HG03159 (cell line): ENCODE measurements around the gene CAMTA1.

Experiments
- ATAC-seq: cut with Tn5 transposase; IDR thresholded peaks from one replicate; pipeline ENCODE4 v1.9.1; 2021; ENCODE audit warnings: mild to moderate bottlenecking, moderate library complexity; ENCODE audit not compliant: unreplicated experiment

Gene CAMTA1

GRCh38 chr1:7554385-7555235 lies 769.4 kb downstream of the CAMTA1 start:
- no peak for ATAC-seq

DNA sequence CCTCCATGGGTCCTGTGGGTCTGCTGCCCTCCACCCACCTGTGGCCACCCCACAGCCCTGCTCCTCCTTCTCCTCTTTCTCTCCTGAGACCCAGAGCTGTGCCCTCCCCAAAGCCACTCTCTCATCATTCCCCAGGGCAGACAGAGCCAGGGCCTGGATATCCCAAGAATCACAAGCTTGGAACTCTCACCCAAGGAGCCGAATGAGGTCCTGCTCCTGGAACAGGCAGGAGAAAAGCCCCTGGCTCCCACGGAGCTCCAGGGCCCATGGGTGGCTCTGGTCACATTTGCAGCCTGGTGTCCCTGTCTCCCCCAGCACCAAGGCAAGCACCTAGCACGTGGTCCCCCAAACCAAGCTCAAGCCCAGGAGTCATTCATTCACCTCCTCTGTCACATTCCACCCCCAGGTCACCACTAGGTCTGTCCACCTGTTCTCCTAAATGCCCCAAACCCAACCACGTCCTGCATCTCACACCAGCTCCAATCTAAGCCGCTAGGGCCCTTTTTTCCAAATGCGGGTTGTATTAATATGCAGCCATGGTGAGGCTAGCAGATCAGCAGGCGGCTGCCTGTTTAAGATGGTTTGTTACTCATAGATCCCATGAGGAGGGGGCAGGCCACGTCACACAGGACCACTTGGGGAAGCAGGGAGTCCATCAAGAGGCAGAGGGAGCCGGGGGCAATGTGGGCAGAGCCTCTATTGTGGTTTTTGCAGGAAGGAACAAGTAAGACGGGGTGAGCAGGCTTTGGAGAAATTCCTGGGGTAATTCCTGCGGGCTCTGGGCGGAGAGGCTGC lies 770.3 kb downstream of the CAMTA1 start:
- no peak for ATAC-seq

DNA sequence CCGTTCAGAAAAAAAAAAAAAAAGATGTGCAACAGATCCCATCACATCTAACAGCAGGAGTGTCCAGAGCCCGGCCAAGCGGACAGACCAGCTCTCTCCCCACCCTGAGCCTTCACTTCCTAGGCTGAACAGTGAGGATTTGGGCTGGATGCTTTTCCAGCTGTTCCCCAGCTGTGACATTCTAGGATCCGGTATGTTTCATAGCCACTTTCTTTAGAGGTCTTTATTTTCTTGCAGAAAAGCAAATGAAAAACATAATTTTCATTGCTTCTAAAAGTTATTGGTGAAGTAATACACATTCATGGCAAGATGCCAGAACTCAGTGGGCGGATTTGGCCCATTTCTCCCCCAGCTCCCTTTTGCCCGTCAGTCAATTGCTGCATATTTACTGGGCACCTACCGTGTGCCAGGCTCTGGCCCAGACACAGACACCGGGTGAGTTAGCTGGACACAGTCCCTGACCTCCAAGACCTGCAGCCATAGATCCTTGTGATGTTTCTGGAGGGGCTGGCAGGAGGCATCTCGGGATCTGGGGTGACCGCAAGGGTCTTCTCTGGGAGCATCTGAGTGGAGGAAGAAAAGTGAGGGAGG lies 772.1 kb downstream of the CAMTA1 start:
- ATAC-seq, result no peak

DNA sequence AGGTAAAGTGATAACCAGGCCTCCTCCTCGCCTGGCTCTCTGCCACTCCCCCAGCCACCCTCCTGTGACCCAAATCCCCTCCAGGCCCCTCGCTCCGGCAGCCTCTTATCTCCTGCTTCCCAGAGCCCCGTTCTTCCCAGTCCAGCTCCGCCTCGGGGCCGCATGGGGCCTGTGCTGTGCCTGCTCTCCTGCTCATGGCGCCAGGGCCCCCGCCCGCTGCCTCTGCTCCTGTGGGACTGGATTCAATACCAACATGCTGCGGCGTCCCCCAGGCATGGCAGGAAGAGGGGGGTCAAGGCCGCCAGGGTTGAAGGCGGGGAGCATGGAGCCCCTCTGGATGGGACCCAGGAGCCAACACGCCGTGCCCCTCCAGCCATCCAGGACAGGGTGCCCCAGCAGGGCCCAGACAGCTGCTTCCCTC lies 772.8 kb downstream of the CAMTA1 start:
- no peak for ATAC-seq

GRCh38 chr1:7558481-7558880 lies 773.2 kb downstream of the CAMTA1 start:
- no peak for ATAC-seq

GRCh38 chr1:7558921-7559869 lies 773.9 kb downstream of the CAMTA1 start:
- ATAC-seq, result no peak

DNA sequence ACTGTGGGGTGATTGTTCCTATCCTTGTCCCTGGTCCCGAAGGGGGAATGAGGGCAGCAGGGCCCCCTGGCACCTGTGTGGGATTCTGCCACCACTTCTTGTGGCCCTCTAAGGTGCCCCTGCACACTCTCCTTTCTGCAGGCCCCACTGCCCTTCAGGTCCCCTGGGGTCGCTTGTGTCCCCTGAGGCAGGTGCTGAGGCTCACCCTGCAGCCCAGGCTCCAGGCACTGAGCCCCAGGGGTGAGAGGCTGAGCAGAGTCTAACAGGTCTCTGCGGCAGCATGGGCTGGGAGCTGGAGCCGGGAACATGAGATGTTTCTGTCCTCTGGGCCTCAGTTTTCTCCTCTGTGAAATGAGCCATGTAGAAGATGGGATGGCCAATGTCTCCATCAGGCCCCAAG lies 774.9 kb downstream of the CAMTA1 start:
- ATAC-seq, result no peak

- no peak for ATAC-seq
These were observed 775.4 kb downstream of the CAMTA1 start for GRCh38 chr1:7560601-7561181.

DNA sequence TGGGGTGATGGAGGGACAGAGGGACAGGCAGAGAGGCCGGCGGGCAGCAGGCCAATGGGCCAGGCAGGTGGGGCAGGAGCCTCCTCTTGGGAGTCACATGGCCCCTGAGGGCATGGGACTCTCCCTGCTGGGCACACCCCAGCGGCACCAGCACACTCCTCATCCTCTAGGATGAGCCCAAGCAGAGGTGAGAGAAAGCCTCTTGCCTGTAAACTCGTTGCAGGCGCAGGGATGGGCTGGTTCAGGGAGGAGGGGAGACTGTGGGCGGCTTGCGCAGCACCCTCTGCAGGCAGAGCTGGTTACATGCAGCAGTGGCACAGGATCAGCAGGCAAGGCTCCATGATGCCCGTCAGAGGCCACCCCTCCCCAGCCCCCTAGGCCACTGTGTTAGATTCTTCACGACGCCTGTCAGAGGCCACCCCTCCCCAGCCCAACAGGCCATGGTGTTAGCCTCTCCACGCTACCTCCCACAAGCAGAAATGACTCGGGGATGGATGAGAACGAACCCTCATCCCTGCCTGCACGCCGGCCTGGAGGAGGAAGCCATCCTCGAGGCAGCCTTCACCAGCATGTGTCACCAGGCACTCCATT lies 776.2 kb downstream of the CAMTA1 start:
- ATAC-seq, result no peak

- ATAC-seq, result no peak
These were observed 776.9 kb downstream of the CAMTA1 start for GRCh38 chr1:7561936-7562728.

DNA sequence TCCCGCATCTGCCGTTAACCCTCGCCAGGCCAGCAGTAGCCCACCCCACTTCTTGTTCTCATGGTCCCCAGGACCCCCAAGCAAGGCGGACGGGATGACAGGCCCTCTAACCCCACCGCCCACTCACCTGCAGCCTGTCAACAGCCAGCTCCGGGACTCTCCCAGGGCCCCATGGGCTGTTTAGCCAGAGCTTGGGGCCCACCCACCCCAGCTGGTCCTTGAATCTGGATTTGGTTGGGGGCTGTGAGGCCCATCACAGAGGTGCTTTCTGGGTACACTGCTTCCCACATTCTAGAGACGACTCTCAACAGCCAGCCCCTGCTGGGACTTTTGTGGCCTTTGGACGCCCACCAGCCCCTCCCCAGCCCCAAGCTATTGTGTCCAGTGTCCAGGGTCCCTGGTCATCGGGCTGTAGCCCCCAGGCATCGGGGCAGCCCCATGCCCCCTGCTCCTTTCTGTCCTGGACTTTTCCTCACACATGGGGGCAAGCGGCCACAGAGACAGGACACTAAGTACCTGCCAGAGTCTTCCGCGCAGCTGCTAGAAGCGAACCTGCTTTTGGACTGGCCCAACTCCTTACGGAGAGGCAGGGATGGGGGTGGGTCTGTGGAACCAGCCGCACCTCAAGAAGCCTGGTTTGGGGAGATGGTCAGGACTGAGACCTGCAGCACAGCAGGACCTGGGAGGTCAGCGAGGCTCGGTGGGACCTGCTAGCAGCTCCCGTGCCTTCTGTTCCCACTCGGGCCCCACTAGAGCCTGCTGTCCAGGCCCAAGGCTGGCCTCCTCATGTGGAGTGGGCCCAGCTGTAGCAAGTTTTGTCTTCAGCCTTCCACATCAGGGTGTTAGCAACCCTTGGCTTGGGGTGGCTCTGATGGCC lies 777.7 kb downstream of the CAMTA1 start:
- no peak for ATAC-seq

- ATAC-seq, result no peak
These were observed 778.9 kb downstream of the CAMTA1 start for GRCh38 chr1:7564137-7564536.

DNA sequence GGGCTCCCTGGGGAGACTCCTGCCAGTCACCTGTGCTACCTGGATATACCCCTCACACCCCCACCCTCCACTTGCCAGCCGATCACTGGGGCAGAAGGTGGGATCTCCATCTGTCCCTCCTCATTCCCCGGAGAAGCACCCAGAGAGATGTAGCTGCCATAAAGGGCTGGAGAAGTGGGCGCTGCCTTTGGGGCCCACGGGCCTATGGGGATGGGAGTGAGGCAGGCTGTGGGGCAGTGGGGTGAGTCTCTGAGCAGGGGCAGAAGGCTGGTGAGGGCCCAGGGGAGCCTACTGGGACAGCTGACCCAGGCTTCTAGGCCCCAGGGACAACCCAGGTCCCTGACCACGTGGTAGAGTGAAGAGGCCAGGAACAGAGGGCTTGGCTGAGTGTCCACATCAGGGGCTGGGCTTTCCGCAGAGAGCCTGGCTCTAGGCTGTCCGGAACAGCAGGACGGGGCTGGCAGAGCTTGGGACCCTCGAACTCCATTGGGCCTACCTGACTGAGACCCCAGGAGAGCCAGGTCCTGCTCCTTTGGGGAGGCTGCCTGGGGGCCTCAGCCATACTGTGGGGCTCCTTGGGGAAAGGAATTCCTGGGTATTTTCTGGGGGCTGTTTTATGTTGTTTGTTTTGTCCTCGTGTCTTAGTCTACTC lies 780.0 kb downstream of the CAMTA1 start:
- ATAC-seq, result no peak

- ATAC-seq, result no peak
These were observed 781.4 kb downstream of the CAMTA1 start for GRCh38 chr1:7566417-7567375.

GRCh38 chr1:7567376-7567775 lies 782.1 kb downstream of the CAMTA1 start:
- no peak for ATAC-seq

DNA sequence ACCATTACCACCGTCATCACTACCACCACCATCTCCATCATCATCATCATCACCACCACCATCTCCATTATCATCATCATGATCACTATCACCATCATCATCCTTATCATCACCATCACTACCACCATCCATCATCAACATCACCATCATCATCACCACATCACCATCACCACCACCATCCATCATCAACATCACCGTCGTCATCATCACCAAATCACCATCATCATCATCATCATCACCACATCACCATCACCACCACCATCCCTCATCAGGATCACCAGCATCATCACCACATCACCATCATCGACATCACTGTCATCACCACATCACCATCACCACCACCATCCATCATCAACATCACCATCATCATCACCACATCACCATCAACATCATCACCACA lies 782.8 kb downstream of the CAMTA1 start:
- ATAC-seq, result no peak
